Left ventricle myocardium inferior (tissue), 1 donor: ENCODE data around the gene RPL13. TPM values are rescaled to one million over a fixed set of nuclear protein-coding genes. Genes with fewer than 3 reads are reported as not detected.
A peak's percentile ranks its signal among the peaks of the same experiment; 100 is the strongest.

ENCODE experiments used
- DNase-seq: peaks from one replicate; pipeline ENCODE4 v3.0.0-alpha.2; 2020
- H3K27ac ChIP-seq: fragments of 200-600 bp; replicated peaks from 2 replicates; pipeline ENCODE4 v1.8.0; 2021
- H3K27me3 ChIP-seq: fragments of 200-600 bp; 2 replicates; pipeline ENCODE4 v1.8.0; 2021; ENCODE audit warnings: low read depth
- H3K36me3 ChIP-seq: fragments of 200-600 bp; 2 replicates; pipeline ENCODE4 v1.8.0; 2021
- H3K4me1 ChIP-seq: fragments of 200-600 bp; 2 replicates; pipeline ENCODE4 v1.8.0; 2021
- H3K4me3 ChIP-seq: fragments of 200-600 bp; 2 replicates; pipeline ENCODE4 v1.8.0; 2021; ENCODE audit warnings: mild to moderate bottlenecking, moderate library complexity
- H3K9me3 ChIP-seq: fragments of 200-600 bp; replicated peaks from 2 replicates; pipeline ENCODE4 v1.8.0; 2021
- CTCF ChIP-seq: fragments of 200-600 bp; IDR thresholded peaks from 2 replicates; pipeline ENCODE4 v1.8.0; 2021; ENCODE audit warnings: antibody characterized with exemption, mild to moderate bottlenecking, borderline replicate concordance
- intact Hi-C: fragments of 100-400 bp; cut with micrococcal nuclease; formaldehyde crosslinking; loops from one replicate; pipeline ENCODE4 v1.11.0; 2022
- long read RNA-seq: library from polyadenylated mRNA; unstranded; transcript quantifications from one replicate; pipeline ENCODE4 v2.0.0, GENCODE V29; 2021
- total RNA-seq: library from RNA; stranded (reverse); fragmentation: NEBNext Ultra II Directional; extraction: Animal tissue kit (Norgen Biotek cat#: 25700); gene quantifications from one replicate; pipeline ENCODE4 v1.2.1, GENCODE V29; 2021
- donor health status: DM: no; HTN: yes; CAD: no; lungs with severe emphysema.

RPL13 gene
- 1,030 TPM for total RNA-seq
- long read RNA-seq, full-length matches to known transcripts: 664 of 700 reads
- long read RNA-seq, partial matches to known transcripts: 17 of 700 reads
- long read RNA-seq, other reads (novel, unspliced or antisense): 19 of 700 reads

GRCh38 chr16:89560378-89561141 lies at the start of gene RPL13:
Gene RPL13, plus strand, starts transcription at chr16:89560682. Its CDS starts 278 bp downstream, at chr16:89560960.
- Histone ChIP-seq H3K27ac (peak within 1 kb of the TSS; percentile 99), H3K27me3 (no peaks in the 10 kb centered on the region), H3K4me3 (peak within 1 kb of the TSS; percentile 97), H3K36me3 (peaks cover 52% of the 10 kb centered on the region), H3K4me1 (peaks cover 76% of the 10 kb centered on the region), H3K9me3 (no peaks in the 10 kb centered on the region)
- intact Hi-C loops: no loop called here
- DNase-seq: peak; percentile 94
- no peak for TF ChIP-seq CTCF

- no peaks in the 10 kb centered on the region for H3K27me3 ChIP-seq
- no peaks in the 10 kb centered on the region for H3K9me3 ChIP-seq
- H3K36me3 ChIP-seq: peaks cover 59% of the 10 kb centered on the region
- intact Hi-C loops: no loop called here
- no peak for TF ChIP-seq CTCF
- DNase-seq: no peak
- H3K27ac ChIP-seq: no peak overlapping the region
- no peak overlapping the region for H3K4me3 ChIP-seq
- H3K4me1 ChIP-seq: peaks cover 37% of the 10 kb centered on the region
Observed at GRCh38 chr16:89511374-89511773, 49.1 kb upstream of the RPL13 start.

GRCh38 chr16:89512453-89512852 lies 48.0 kb upstream of the RPL13 start:
- intact Hi-C loops: no loop called here

GRCh38 chr16:89517128-89517527 lies 43.4 kb upstream of the RPL13 start:
- no peak for DNase-seq
- intact Hi-C loops: no loop called here

More at GRCh38 chr16:89512453-89512852, 48.0 kb upstream of the RPL13 start:
- DNase-seq: no peak
- no peaks in the 10 kb centered on the region for H3K9me3 ChIP-seq
- no peak for TF ChIP-seq CTCF
- H3K36me3 ChIP-seq: peaks cover 68% of the 10 kb centered on the region
- H3K4me3 ChIP-seq: no peak overlapping the region
- H3K27me3 ChIP-seq: no peaks in the 10 kb centered on the region
- peaks cover 26% of the 10 kb centered on the region for H3K4me1 ChIP-seq
- no peak overlapping the region for H3K27ac ChIP-seq

GRCh38 chr16:89519881-89520280 lies 40.6 kb upstream of the RPL13 start:
- intact Hi-C loops: no loop called here
- no peak for DNase-seq
- Histone ChIP-seq H3K27me3 (no peaks in the 10 kb centered on the region), H3K27ac (no peak overlapping the region), H3K36me3 (peaks cover 97% of the 10 kb centered on the region), H3K4me1 (peaks cover 18% of the 10 kb centered on the region), H3K9me3 (no peaks in the 10 kb centered on the region), H3K4me3 (no peak overlapping the region)
- no peak for TF ChIP-seq CTCF

More at GRCh38 chr16:89517128-89517527, 43.4 kb upstream of the RPL13 start:
- Histone ChIP-seq H3K36me3 (peaks cover 97% of the 10 kb centered on the region), H3K27me3 (no peaks in the 10 kb centered on the region), H3K4me3 (no peak overlapping the region), H3K27ac (no peak overlapping the region), H3K9me3 (no peaks in the 10 kb centered on the region), H3K4me1 (no peaks in the 10 kb centered on the region)
- TF ChIP-seq CTCF: no peak
